22Rv1 (cell line): ENCODE results near the gene ITPRIP.

Experiments
- ZFX ChIP-seq: fragments of 450-650 bp; IDR thresholded peaks from 2 replicates; pipeline ENCODE4 v1.6.1; 2017; ENCODE audit warnings: antibody characterized with exemption, borderline replicate concordance
- TF ChIP-seq, protein P1 (sequence below): fragments of 450-650 bp; IDR thresholded peaks from 2 replicates; pipeline ENCODE4 v1.5.1; 2017; ENCODE audit warnings: mild to moderate bottlenecking

- TF ChIP-seq, protein P1, sequence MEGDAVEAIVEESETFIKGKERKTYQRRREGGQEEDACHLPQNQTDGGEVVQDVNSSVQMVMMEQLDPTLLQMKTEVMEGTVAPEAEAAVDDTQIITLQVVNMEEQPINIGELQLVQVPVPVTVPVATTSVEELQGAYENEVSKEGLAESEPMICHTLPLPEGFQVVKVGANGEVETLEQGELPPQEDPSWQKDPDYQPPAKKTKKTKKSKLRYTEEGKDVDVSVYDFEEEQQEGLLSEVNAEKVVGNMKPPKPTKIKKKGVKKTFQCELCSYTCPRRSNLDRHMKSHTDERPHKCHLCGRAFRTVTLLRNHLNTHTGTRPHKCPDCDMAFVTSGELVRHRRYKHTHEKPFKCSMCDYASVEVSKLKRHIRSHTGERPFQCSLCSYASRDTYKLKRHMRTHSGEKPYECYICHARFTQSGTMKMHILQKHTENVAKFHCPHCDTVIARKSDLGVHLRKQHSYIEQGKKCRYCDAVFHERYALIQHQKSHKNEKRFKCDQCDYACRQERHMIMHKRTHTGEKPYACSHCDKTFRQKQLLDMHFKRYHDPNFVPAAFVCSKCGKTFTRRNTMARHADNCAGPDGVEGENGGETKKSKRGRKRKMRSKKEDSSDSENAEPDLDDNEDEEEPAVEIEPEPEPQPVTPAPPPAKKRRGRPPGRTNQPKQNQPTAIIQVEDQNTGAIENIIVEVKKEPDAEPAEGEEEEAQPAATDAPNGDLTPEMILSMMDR, result no peak
- no peak for TF ChIP-seq ZFX
Observed at GRCh38 chr10:104259999-104260774, 78.1 kb downstream of the ITPRIP start.
